ENCODE data around the gene PRR33. TPM values are rescaled to one million over a fixed set of nuclear protein-coding genes. Genes with fewer than 3 reads are reported as not detected.

PRR33 gene
- total RNA-seq, 5 donors from 2014 or later (not counting 1 experiment from before 2014, with no cell fraction given): 0.10 to 0.12 TPM; not detected in 3

- Histone ChIP-seq H3K4me1 (ENCODE audit: control insufficient read depth in 1 of 2, extremely low read depth in 1 of 2, insufficient read depth in 2 of 2, low read length in 2 of 2) (peaks cover 29 to 96% of the 10 kb centered on the region in 2 experiments), H3K4me3 (ENCODE audit: control insufficient read depth in 1 of 2, extremely low read depth in 1 of 2, low read length in 1 of 2) (peak overlapping the region in 1 of 2 donors; percentile 20), H3K27me3 (replicated peaks in 1 of 2; ENCODE audit: control insufficient read depth in 2 of 2, extremely low read depth in 1 of 2, insufficient read depth in 2 of 2, low read length in 1 of 2) (no peaks in the 10 kb centered on the region), H3K9me3 (no peaks in the 10 kb centered on the region), H3K27ac (ENCODE audit: low read length) (peak overlapping the region; percentile 25), H3K36me3 (ENCODE audit: control insufficient read depth in 2 of 2, extremely low read depth in 1 of 2, insufficient read depth in 1 of 2, low read length in 1 of 2) (peaks cover 12 to 14% of the 10 kb centered on the region in 2 donors)
- Mint-ChIP-seq H3K9me3 (no peaks in the 10 kb centered on the region), H3K27me3 (no peaks in the 10 kb centered on the region), H3K4me1 (peaks cover 39 to 72% (median 71%) of the 10 kb centered on the region in 3 donors), H3K27ac (peak overlapping the region; percentile 93 to 94), H3K36me3 (peaks cover 2% of the 10 kb centered on the region), H3K4me3 (peak overlapping the region; percentile 75 to 79 (median 75))
- 68% methylated on average over 21 of the region's 34 CpGs for WGBS (ENCODE audit: insufficient coverage)
- CTCF ChIA-PET: interaction anchor here in 1 of 2 donors (0.5 kb wide), 1 partner anchor 36 kb away, joined by 4 read pairs; no protein-coding TSS in a partner anchor
- DNase-seq (peak in 1 of 35 experiments; percentile 3), ATAC-seq (replicated peaks in 1 of 4) (peak in 1 of 4 experiments; percentile 12)
- POLR2A ChIA-PET: interaction anchor here in 1 of 2 donors (0.7 kb wide), 1 partner anchor 13 kb away, joined by 3 read pairs; no protein-coding TSS in a partner anchor
These were observed 22.0 kb downstream of the PRR33 start for GRCh38 chr11:1869427-1870325.

GRCh38 chr11:1868636-1869291, 22.9 kb downstream of the PRR33 start:
- Mint-ChIP-seq H3K4me1 (peaks cover 44 to 77% (median 77%) of the 10 kb centered on the region in 3 donors), H3K27me3 (no peaks in the 10 kb centered on the region), H3K4me3 (peak overlapping the region; percentile 29 to 79 (median 45)), H3K27ac (peak overlapping the region; percentile 65 to 82), H3K36me3 (peaks cover 2% of the 10 kb centered on the region), H3K9me3 (no peaks in the 10 kb centered on the region)
- WGBS (ENCODE audit: insufficient coverage): 75% methylated on average over 22 of the region's 25 CpGs
- no peak overlapping the region for H3K4me3 ChIP-seq (ENCODE audit: control insufficient read depth in 1 of 2, extremely low read depth in 1 of 2, low read length in 1 of 2)
- peaks cover 29 to 99% of the 10 kb centered on the region in 2 experiments for H3K4me1 ChIP-seq (ENCODE audit: control insufficient read depth in 1 of 2, extremely low read depth in 1 of 2, insufficient read depth in 2 of 2, low read length in 2 of 2)
- CTCF ChIA-PET: no interaction called here
- ATAC-seq (replicated peaks in 1 of 4) (no peak), DNase-seq (no peak)
- H3K27ac ChIP-seq (ENCODE audit: low read length): peak overlapping the region; percentile 25
- H3K9me3 ChIP-seq: no peaks in the 10 kb centered on the region
- POLR2A ChIA-PET: interaction anchor here in 1 of 2 donors (0.7 kb wide), 1 partner anchor 12 kb away, joined by 3 read pairs; no protein-coding TSS in a partner anchor
- H3K27me3 ChIP-seq (replicated peaks in 1 of 2; ENCODE audit: control insufficient read depth in 2 of 2, extremely low read depth in 1 of 2, insufficient read depth in 2 of 2, low read length in 1 of 2): no peaks in the 10 kb centered on the region
- H3K36me3 ChIP-seq (ENCODE audit: control insufficient read depth in 2 of 2, extremely low read depth in 1 of 2, insufficient read depth in 1 of 2, low read length in 1 of 2): peaks cover 12 to 14% of the 10 kb centered on the region in 2 donors

- peak overlapping the region in 1 of 3 donors; percentile 79 for H3K4me3 Mint-ChIP-seq
- Histone ChIP-seq H3K36me3 (ENCODE audit: control insufficient read depth in 2 of 2, extremely low read depth in 1 of 2, insufficient read depth in 1 of 2, low read length in 1 of 2) (peaks cover 13 to 16% of the 10 kb centered on the region in 2 donors), H3K27me3 (replicated peaks in 1 of 2; ENCODE audit: control insufficient read depth in 2 of 2, extremely low read depth in 1 of 2, insufficient read depth in 2 of 2, low read length in 1 of 2) (no peaks in the 10 kb centered on the region), H3K4me1 (ENCODE audit: control insufficient read depth in 1 of 2, extremely low read depth in 1 of 2, insufficient read depth in 2 of 2, low read length in 2 of 2) (peaks cover 29 to 99% of the 10 kb centered on the region in 2 experiments), H3K27ac (ENCODE audit: low read length) (no peak overlapping the region), H3K9me3 (no peaks in the 10 kb centered on the region), H3K4me3 (ENCODE audit: control insufficient read depth in 1 of 2, extremely low read depth in 1 of 2, low read length in 1 of 2) (no peak overlapping the region)
- ATAC-seq (replicated peaks in 1 of 4): no peak
- H3K36me3 Mint-ChIP-seq: peaks cover 3% of the 10 kb centered on the region
- ChIA-PET POLR2A (no interaction called here), CTCF (no interaction called here)
- no peaks in the 10 kb centered on the region for H3K27me3 Mint-ChIP-seq
- DNase-seq: no peak
- peak overlapping the region in 1 of 2 donors; percentile 22 for H3K27ac Mint-ChIP-seq
- peaks cover 45 to 79% (median 74%) of the 10 kb centered on the region in 3 donors for H3K4me1 Mint-ChIP-seq
- WGBS (ENCODE audit: insufficient coverage): 90% methylated on average over 9 of the region's 14 CpGs
- no peaks in the 10 kb centered on the region for H3K9me3 Mint-ChIP-seq
These were observed 23.5 kb downstream of the PRR33 start for GRCh38 chr11:1868056-1868635.

GRCh38 chr11:1867381-1867780, 24.3 kb downstream of the PRR33 start:
- 90% methylated on average over 2 of the region's 8 CpGs for WGBS (ENCODE audit: insufficient coverage)
- peaks cover 5% of the 10 kb centered on the region for H3K36me3 Mint-ChIP-seq
- no peaks in the 10 kb centered on the region for H3K9me3 Mint-ChIP-seq
- no peak for DNase-seq
- POLR2A ChIA-PET: no interaction called here
- Histone ChIP-seq H3K9me3 (no peaks in the 10 kb centered on the region), H3K4me1 (ENCODE audit: control insufficient read depth in 1 of 2, extremely low read depth in 1 of 2, insufficient read depth in 2 of 2, low read length in 2 of 2) (peaks cover 26 to 99% of the 10 kb centered on the region in 2 experiments), H3K27me3 (replicated peaks in 1 of 2; ENCODE audit: control insufficient read depth in 2 of 2, extremely low read depth in 1 of 2, insufficient read depth in 2 of 2, low read length in 1 of 2) (no peaks in the 10 kb centered on the region), H3K36me3 (ENCODE audit: control insufficient read depth in 2 of 2, extremely low read depth in 1 of 2, insufficient read depth in 1 of 2, low read length in 1 of 2) (peaks cover 19 to 21% of the 10 kb centered on the region in 2 donors), H3K27ac (ENCODE audit: low read length) (no peak overlapping the region), H3K4me3 (ENCODE audit: control insufficient read depth in 1 of 2, extremely low read depth in 1 of 2, low read length in 1 of 2) (no peak overlapping the region)
- no peak for ATAC-seq (replicated peaks in 1 of 4)
- H3K27me3 Mint-ChIP-seq: no peaks in the 10 kb centered on the region
- peak overlapping the region in 1 of 3 donors; percentile 79 for H3K4me3 Mint-ChIP-seq
- CTCF ChIA-PET: no interaction called here
- peaks cover 42 to 73% (median 69%) of the 10 kb centered on the region in 3 donors for H3K4me1 Mint-ChIP-seq
- no peak overlapping the region for H3K27ac Mint-ChIP-seq

GRCh38 chr11:1866776-1867175, 24.9 kb downstream of the PRR33 start:
- H3K4me1 Mint-ChIP-seq: peaks cover 37 to 67% (median 63%) of the 10 kb centered on the region in 3 donors
- no peaks in the 10 kb centered on the region for H3K27me3 Mint-ChIP-seq
- POLR2A ChIA-PET: no interaction called here
- ATAC-seq (replicated peaks in 1 of 4) (no peak), DNase-seq (no peak)
- H3K4me1 ChIP-seq (ENCODE audit: control insufficient read depth in 1 of 2, extremely low read depth in 1 of 2, insufficient read depth in 2 of 2, low read length in 2 of 2): peaks cover 31 to 97% of the 10 kb centered on the region in 2 experiments
- H3K27me3 ChIP-seq (replicated peaks in 1 of 2; ENCODE audit: control insufficient read depth in 2 of 2, extremely low read depth in 1 of 2, insufficient read depth in 2 of 2, low read length in 1 of 2): no peaks in the 10 kb centered on the region
- H3K4me3 Mint-ChIP-seq: no peak overlapping the region
- H3K36me3 Mint-ChIP-seq: peaks cover 5% of the 10 kb centered on the region
- H3K9me3 ChIP-seq: no peaks in the 10 kb centered on the region
- H3K9me3 Mint-ChIP-seq: no peaks in the 10 kb centered on the region
- 94% methylated on average over 14 of the region's 15 CpGs for WGBS (ENCODE audit: insufficient coverage)
- no peak overlapping the region for H3K27ac Mint-ChIP-seq
- no peak overlapping the region for H3K4me3 ChIP-seq (ENCODE audit: control insufficient read depth in 1 of 2, extremely low read depth in 1 of 2, low read length in 1 of 2)
- no peak overlapping the region for H3K27ac ChIP-seq (ENCODE audit: low read length)
- peaks cover 19 to 23% of the 10 kb centered on the region in 2 donors for H3K36me3 ChIP-seq (ENCODE audit: control insufficient read depth in 2 of 2, extremely low read depth in 1 of 2, insufficient read depth in 1 of 2, low read length in 1 of 2)
- CTCF ChIA-PET: interaction anchor here in 1 of 2 donors (0.6 kb wide), 1 partner anchor 16 kb away, joined by 5 read pairs; no protein-coding TSS in a partner anchor

- H3K4me1 Mint-ChIP-seq: peaks cover 37 to 63% (median 60%) of the 10 kb centered on the region in 3 donors
- no peak overlapping the region for H3K27ac Mint-ChIP-seq
- CTCF ChIA-PET: interaction anchor here in 1 of 2 donors (0.6 kb wide), 1 partner anchor 16 kb away, joined by 5 read pairs; no protein-coding TSS in a partner anchor
- H3K36me3 Mint-ChIP-seq: peaks cover 5% of the 10 kb centered on the region
- no peak for ATAC-seq (replicated peaks in 1 of 4)
- POLR2A ChIA-PET: no interaction called here
- Histone ChIP-seq H3K9me3 (no peaks in the 10 kb centered on the region), H3K36me3 (ENCODE audit: control insufficient read depth in 2 of 2, extremely low read depth in 1 of 2, insufficient read depth in 1 of 2, low read length in 1 of 2) (peaks cover 19 to 23% of the 10 kb centered on the region in 2 donors), H3K27ac (ENCODE audit: low read length) (no peak overlapping the region), H3K4me1 (ENCODE audit: control insufficient read depth in 1 of 2, extremely low read depth in 1 of 2, insufficient read depth in 2 of 2, low read length in 2 of 2) (peaks cover 34 to 91% of the 10 kb centered on the region in 2 experiments), H3K4me3 (ENCODE audit: control insufficient read depth in 1 of 2, extremely low read depth in 1 of 2, low read length in 1 of 2) (no peak overlapping the region), H3K27me3 (replicated peaks in 1 of 2; ENCODE audit: control insufficient read depth in 2 of 2, extremely low read depth in 1 of 2, insufficient read depth in 2 of 2, low read length in 1 of 2) (no peaks in the 10 kb centered on the region)
- 85% methylated on average over 6 of the region's 8 CpGs for WGBS (ENCODE audit: insufficient coverage)
- no peak for DNase-seq
- H3K9me3 Mint-ChIP-seq: no peaks in the 10 kb centered on the region
- H3K27me3 Mint-ChIP-seq: no peaks in the 10 kb centered on the region
- no peak overlapping the region for H3K4me3 Mint-ChIP-seq
These were observed 25.5 kb downstream of the PRR33 start for GRCh38 chr11:1866226-1866625.

All from T-cell (primary cell).